ENCODE results near the gene PLGRKT. TPM values are rescaled to one million over a fixed set of nuclear protein-coding genes. Genes with fewer than 3 reads are reported as not detected.

Gene PLGRKT
- total RNA-seq, 1 experiment from 2014 or later = 53.1 TPM

DNA sequence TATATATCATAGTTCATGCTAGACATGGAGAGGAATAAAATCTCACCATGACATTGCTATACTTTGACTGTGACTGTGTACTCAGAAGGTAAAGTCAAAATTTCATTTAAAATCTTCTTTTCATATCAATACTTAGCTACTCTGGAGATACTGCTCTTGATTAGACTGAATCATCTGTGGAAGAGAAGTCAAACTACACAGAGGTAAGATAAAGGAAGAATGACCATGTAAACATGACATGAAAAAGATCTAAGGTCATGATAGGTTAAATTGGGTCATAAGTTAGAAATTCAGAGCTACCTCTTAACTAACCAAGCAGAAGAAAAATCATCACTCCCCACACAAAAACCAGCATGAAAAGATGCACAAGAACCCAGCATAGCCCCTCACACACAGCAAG is 53.3 kb downstream of the PLGRKT start:
- no peaks in the 10 kb centered on the region for H3K36me3 ChIP-seq (ENCODE audit: insufficient read depth, low read length)

GRCh38 chr9:5382479-5382878 is 55.2 kb downstream of the PLGRKT start:
- Histone ChIP-seq H3K9ac (ENCODE audit: low read length) (no peak overlapping the region), H3K4me2 (ENCODE audit: low read depth, low read length, poor library complexity, severe bottlenecking) (no peak overlapping the region), H3K27me3 (ENCODE audit: low read length) (no peaks in the 10 kb centered on the region), H3K36me3 (ENCODE audit: insufficient read depth, low read length) (no peaks in the 10 kb centered on the region), H3K79me2 (ENCODE audit: low read length) (no peaks in the 10 kb centered on the region), H3K4me3 (ENCODE audit: low read length) (no peak overlapping the region), H3K9me2 (replicated peaks; ENCODE audit: insufficient read depth, low read length) (no peaks in the 10 kb centered on the region), H3K9me3 (ENCODE audit: low read length) (no peaks in the 10 kb centered on the region), H3K4me1 (ENCODE audit: low read length) (peaks cover 24% of the 10 kb centered on the region), H3K27ac (ENCODE audit: low read length) (no peak overlapping the region), H4K20me1 (ENCODE audit: insufficient read depth, low read depth, low read length) (no peaks in the 10 kb centered on the region), H2AFZ (ENCODE audit: low read length) (no peak overlapping the region)
- DNase-seq = peak; percentile 45

More for the DNA sequence above, 53.3 kb downstream of the PLGRKT start:
- no peaks in the 10 kb centered on the region for H4K20me1 ChIP-seq (ENCODE audit: insufficient read depth, low read depth, low read length)
- no peak overlapping the region for H2AFZ ChIP-seq (ENCODE audit: low read length)
- no peaks in the 10 kb centered on the region for H3K79me2 ChIP-seq (ENCODE audit: low read length)
- DNase-seq = no peak
- H3K27ac ChIP-seq (ENCODE audit: low read length) = no peak overlapping the region
- no peak overlapping the region for H3K4me3 ChIP-seq (ENCODE audit: low read length)
- peaks cover 24% of the 10 kb centered on the region for H3K4me1 ChIP-seq (ENCODE audit: low read length)
- H3K9me3 ChIP-seq (ENCODE audit: low read length) = no peaks in the 10 kb centered on the region
- H3K9me2 ChIP-seq (replicated peaks; ENCODE audit: insufficient read depth, low read length) = no peaks in the 10 kb centered on the region
- H3K4me2 ChIP-seq (ENCODE audit: low read depth, low read length, poor library complexity, severe bottlenecking) = no peak overlapping the region
- H3K27me3 ChIP-seq (ENCODE audit: low read length) = no peaks in the 10 kb centered on the region
- H3K9ac ChIP-seq (ENCODE audit: low read length) = no peak overlapping the region

GRCh38 chr9:5375790-5376477 is 61.8 kb downstream of the PLGRKT start:
- Histone ChIP-seq H3K9me3 (ENCODE audit: low read length) (no peaks in the 10 kb centered on the region), H3K27ac (ENCODE audit: low read length) (no peak overlapping the region), H3K27me3 (ENCODE audit: low read length) (no peaks in the 10 kb centered on the region), H3K4me1 (ENCODE audit: low read length) (no peaks in the 10 kb centered on the region), H3K9ac (ENCODE audit: low read length) (no peak overlapping the region), H3K4me3 (ENCODE audit: low read length) (no peak overlapping the region), H3K9me2 (replicated peaks; ENCODE audit: insufficient read depth, low read length) (no peaks in the 10 kb centered on the region), H4K20me1 (ENCODE audit: insufficient read depth, low read depth, low read length) (no peaks in the 10 kb centered on the region), H3K79me2 (ENCODE audit: low read length) (no peaks in the 10 kb centered on the region), H2AFZ (ENCODE audit: low read length) (no peak overlapping the region), H3K36me3 (ENCODE audit: insufficient read depth, low read length) (no peaks in the 10 kb centered on the region), H3K4me2 (ENCODE audit: low read depth, low read length, poor library complexity, severe bottlenecking) (no peak overlapping the region)
- DNase-seq = no peak

GRCh38 chr9:5375091-5375490 is 62.6 kb downstream of the PLGRKT start:
- Histone ChIP-seq H3K4me3 (ENCODE audit: low read length) (no peak overlapping the region), H3K4me1 (ENCODE audit: low read length) (no peaks in the 10 kb centered on the region), H3K36me3 (ENCODE audit: insufficient read depth, low read length) (no peaks in the 10 kb centered on the region), H3K9ac (ENCODE audit: low read length) (no peak overlapping the region), H3K27me3 (ENCODE audit: low read length) (no peaks in the 10 kb centered on the region), H3K79me2 (ENCODE audit: low read length) (no peaks in the 10 kb centered on the region), H3K9me2 (replicated peaks; ENCODE audit: insufficient read depth, low read length) (no peaks in the 10 kb centered on the region), H3K9me3 (ENCODE audit: low read length) (no peaks in the 10 kb centered on the region), H3K27ac (ENCODE audit: low read length) (no peak overlapping the region), H3K4me2 (ENCODE audit: low read depth, low read length, poor library complexity, severe bottlenecking) (no peak overlapping the region), H2AFZ (ENCODE audit: low read length) (no peak overlapping the region), H4K20me1 (ENCODE audit: insufficient read depth, low read depth, low read length) (no peaks in the 10 kb centered on the region)
- DNase-seq = no peak

DNA sequence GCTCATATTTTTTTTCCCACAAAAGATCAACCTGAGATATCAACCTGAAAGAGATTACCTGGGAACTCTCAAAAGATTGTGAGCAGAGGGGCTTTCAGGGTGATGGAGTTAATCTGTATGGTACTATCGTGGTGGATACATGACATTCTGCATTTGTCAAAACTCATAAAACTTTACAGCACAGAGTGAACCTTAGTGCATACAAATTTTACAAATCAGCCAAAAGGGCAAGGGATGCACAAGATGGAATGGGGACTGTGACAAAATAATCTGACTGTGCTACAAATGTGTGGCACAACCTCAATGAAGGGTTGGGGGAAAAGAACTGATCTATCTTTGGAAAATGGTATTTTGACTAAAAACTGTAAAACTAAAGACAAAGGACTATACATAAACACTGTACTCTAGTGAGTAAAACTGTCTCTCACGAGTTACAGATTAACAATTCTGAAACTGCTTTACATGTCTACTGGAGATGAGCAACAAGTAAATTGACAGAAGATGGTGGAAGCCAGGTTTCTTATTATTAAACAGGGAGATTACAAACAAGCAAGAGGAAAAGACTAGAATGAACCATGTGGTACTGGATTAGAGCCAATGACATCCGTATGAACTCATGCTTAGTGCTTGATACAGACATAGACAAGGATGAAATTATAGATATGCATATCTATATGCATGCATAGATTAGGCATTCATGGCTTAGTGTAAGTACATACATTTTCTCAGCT is 73.3 kb downstream of the PLGRKT start:
- no peak for DNase-seq
- Histone ChIP-seq H4K20me1 (ENCODE audit: insufficient read depth, low read depth, low read length) (no peaks in the 10 kb centered on the region), H2AFZ (ENCODE audit: low read length) (no peak overlapping the region)

DNA sequence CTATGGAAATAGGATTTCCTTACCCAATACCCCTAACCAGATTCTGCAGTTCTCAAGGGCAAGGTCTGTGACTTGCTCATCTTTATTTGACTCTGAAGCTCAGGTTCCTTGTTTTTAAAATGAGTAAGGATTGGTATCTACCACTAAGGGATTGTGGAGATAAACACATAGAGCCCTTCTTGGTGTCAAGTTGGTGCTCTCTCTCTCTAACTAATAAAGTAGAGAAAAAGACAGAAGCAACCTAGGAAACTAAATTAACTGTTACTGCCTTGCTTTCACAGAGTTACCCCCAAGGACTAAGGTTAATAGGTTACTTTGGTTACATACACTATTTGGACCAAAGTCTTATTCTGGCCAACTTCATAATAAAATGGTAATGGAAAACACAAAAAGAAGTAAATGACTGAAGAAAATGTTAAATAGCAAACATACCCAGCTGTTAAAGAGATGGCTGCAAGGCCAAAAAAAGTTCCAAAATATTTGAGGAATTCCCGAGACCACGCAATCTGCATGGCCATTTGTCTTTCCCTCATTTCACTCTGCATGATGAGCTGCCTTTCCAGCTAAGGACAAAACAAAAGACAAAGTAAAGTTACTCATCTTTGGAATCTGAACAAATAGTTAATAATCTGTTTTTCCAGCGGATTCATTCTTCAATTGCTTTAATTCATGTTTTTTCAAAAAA is 76.3 kb downstream of the PLGRKT start:
- H2AFZ ChIP-seq (ENCODE audit: low read length) = no peak overlapping the region
- no peak overlapping the region for H3K9ac ChIP-seq (ENCODE audit: low read length)
- no peak overlapping the region for H3K27ac ChIP-seq (ENCODE audit: low read length)
- no peaks in the 10 kb centered on the region; the same call in 1 of the 2 replicates for H3K79me2 ChIP-seq (ENCODE audit: low read length)
- H3K4me2 ChIP-seq (ENCODE audit: low read depth, low read length, poor library complexity, severe bottlenecking) = no peak overlapping the region
- no peaks in the 10 kb centered on the region for H3K9me3 ChIP-seq (ENCODE audit: low read length)
- no peaks in the 10 kb centered on the region for H4K20me1 ChIP-seq (ENCODE audit: insufficient read depth, low read depth, low read length)
- DNase-seq = no peak
- H3K36me3 ChIP-seq (ENCODE audit: insufficient read depth, low read length) = no peaks in the 10 kb centered on the region
- no peaks in the 10 kb centered on the region for H3K9me2 ChIP-seq (replicated peaks; ENCODE audit: insufficient read depth, low read length)
- H3K4me1 ChIP-seq (ENCODE audit: low read length) = no peaks in the 10 kb centered on the region
- no peak overlapping the region for H3K4me3 ChIP-seq (ENCODE audit: low read length)
- no peaks in the 10 kb centered on the region for H3K27me3 ChIP-seq (ENCODE audit: low read length)

More for the DNA sequence above, 73.3 kb downstream of the PLGRKT start:
- Histone ChIP-seq H3K9me3 (ENCODE audit: low read length) (no peaks in the 10 kb centered on the region), H3K36me3 (ENCODE audit: insufficient read depth, low read length) (no peaks in the 10 kb centered on the region), H3K4me3 (ENCODE audit: low read length) (no peak overlapping the region), H3K27ac (ENCODE audit: low read length) (no peak overlapping the region), H3K9me2 (replicated peaks; ENCODE audit: insufficient read depth, low read length) (no peaks in the 10 kb centered on the region), H3K27me3 (ENCODE audit: low read length) (no peaks in the 10 kb centered on the region), H3K4me2 (ENCODE audit: low read depth, low read length, poor library complexity, severe bottlenecking) (no peak overlapping the region), H3K4me1 (ENCODE audit: low read length) (no peaks in the 10 kb centered on the region), H3K9ac (ENCODE audit: low read length) (no peak overlapping the region), H3K79me2 (ENCODE audit: low read length) (no peaks in the 10 kb centered on the region; the same call in 1 of the 2 replicates)

- Histone ChIP-seq H3K4me3 (ENCODE audit: low read length) (no peak overlapping the region), H3K9me2 (replicated peaks; ENCODE audit: insufficient read depth, low read length) (no peaks in the 10 kb centered on the region), H3K27ac (ENCODE audit: low read length) (no peak overlapping the region), H4K20me1 (ENCODE audit: insufficient read depth, low read depth, low read length) (no peaks in the 10 kb centered on the region), H3K79me2 (ENCODE audit: low read length) (no peaks in the 10 kb centered on the region; the same call in 1 of the 2 replicates), H3K36me3 (ENCODE audit: insufficient read depth, low read length) (no peaks in the 10 kb centered on the region), H3K9ac (ENCODE audit: low read length) (no peak overlapping the region), H2AFZ (ENCODE audit: low read length) (no peak overlapping the region), H3K9me3 (ENCODE audit: low read length) (no peaks in the 10 kb centered on the region), H3K27me3 (ENCODE audit: low read length) (no peaks in the 10 kb centered on the region), H3K4me2 (ENCODE audit: low read depth, low read length, poor library complexity, severe bottlenecking) (no peak overlapping the region), H3K4me1 (ENCODE audit: low read length) (no peaks in the 10 kb centered on the region)
- no peak for DNase-seq
Measured at GRCh38 chr9:5360341-5360740, 77.4 kb downstream of the PLGRKT start.

- no peaks in the 10 kb centered on the region for H3K9me3 ChIP-seq (ENCODE audit: low read length)
- H3K36me3 ChIP-seq (ENCODE audit: insufficient read depth, low read length) = no peaks in the 10 kb centered on the region
- H3K4me1 ChIP-seq (ENCODE audit: low read length) = no peaks in the 10 kb centered on the region
- H3K9me2 ChIP-seq (replicated peaks; ENCODE audit: insufficient read depth, low read length) = no peaks in the 10 kb centered on the region
- no peaks in the 10 kb centered on the region for H3K79me2 ChIP-seq (ENCODE audit: low read length)
- no peaks in the 10 kb centered on the region for H4K20me1 ChIP-seq (ENCODE audit: insufficient read depth, low read depth, low read length)
- H3K4me3 ChIP-seq (ENCODE audit: low read length) = no peak overlapping the region
- H2AFZ ChIP-seq (ENCODE audit: low read length) = no peak overlapping the region
- H3K4me2 ChIP-seq (ENCODE audit: low read depth, low read length, poor library complexity, severe bottlenecking) = no peak overlapping the region
- no peaks in the 10 kb centered on the region for H3K27me3 ChIP-seq (ENCODE audit: low read length)
- no peak for DNase-seq
- no peak overlapping the region for H3K27ac ChIP-seq (ENCODE audit: low read length)
- no peak overlapping the region for H3K9ac ChIP-seq (ENCODE audit: low read length)
Measured at GRCh38 chr9:5357431-5358105, 80.2 kb downstream of the PLGRKT start.
